ENCODE results near the gene MT1A.
"Not testable (repeated sequence)": the region's sequence is repeated elsewhere in the genome, so short reads cannot be mapped to it uniquely, and the experiment has no call there.

Gene MT1A

DNA sequence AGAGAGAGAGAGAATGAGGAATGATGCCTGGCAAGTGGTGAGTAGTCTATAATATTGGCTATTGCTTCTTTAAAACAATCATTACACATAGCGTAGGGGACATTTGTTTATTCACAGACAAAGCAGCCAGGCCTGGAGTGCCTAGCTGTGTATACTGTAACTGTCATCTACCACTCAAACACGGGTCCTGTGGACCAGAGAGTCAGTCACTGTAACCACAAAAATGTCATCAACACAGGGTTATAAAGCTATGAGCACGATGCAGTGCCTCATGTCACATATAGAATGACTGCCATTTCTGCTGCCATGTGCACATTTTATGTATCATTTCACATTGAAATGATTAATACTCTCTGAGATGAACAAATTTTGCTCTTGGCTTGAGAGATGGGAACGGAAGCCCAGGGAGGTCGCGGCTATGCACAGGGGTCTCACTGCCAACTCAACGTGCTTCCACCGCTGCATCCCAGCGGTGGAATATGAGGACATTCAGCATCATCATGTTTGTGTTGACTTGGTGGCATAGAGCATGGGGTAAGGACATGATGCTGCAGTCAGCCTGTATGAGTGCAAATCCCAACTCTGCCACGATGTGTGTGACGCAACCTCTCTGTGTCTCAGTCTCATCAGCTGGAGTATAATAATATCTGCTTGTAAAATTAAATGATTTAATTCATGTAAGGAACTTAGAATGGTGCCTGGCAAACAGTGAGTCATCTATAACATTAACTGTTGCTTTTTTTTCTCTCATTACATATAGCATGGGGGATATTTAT lies 34.5 kb downstream of the MT1A start:
- TF ChIP-seq POLR2A (IDR thresholded peaks at IDR 0.05; ENCODE audit: extremely low read depth, insufficient read length) (no peak), MYC (IDR thresholded peaks at IDR 0.05; ENCODE audit: low read depth, low read length) (no peak)
- TF ChIP-seq, protein P1, sequence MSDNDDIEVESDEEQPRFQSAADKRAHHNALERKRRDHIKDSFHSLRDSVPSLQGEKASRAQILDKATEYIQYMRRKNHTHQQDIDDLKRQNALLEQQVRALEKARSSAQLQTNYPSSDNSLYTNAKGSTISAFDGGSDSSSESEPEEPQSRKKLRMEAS (IDR thresholded peaks at IDR 0.05; ENCODE audit: low read depth, low read length), result no peak
- TF ChIP-seq, protein P2, sequence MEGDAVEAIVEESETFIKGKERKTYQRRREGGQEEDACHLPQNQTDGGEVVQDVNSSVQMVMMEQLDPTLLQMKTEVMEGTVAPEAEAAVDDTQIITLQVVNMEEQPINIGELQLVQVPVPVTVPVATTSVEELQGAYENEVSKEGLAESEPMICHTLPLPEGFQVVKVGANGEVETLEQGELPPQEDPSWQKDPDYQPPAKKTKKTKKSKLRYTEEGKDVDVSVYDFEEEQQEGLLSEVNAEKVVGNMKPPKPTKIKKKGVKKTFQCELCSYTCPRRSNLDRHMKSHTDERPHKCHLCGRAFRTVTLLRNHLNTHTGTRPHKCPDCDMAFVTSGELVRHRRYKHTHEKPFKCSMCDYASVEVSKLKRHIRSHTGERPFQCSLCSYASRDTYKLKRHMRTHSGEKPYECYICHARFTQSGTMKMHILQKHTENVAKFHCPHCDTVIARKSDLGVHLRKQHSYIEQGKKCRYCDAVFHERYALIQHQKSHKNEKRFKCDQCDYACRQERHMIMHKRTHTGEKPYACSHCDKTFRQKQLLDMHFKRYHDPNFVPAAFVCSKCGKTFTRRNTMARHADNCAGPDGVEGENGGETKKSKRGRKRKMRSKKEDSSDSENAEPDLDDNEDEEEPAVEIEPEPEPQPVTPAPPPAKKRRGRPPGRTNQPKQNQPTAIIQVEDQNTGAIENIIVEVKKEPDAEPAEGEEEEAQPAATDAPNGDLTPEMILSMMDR (IDR thresholded peaks at IDR 0.05; ENCODE audit: low read depth, low read length), result no peak
- no peak overlapping the region for H3K4me3 ChIP-seq (ENCODE audit: low read depth, low read length)
- DNase-seq (ENCODE audit: low read depth), result peak; percentile 29

DNA sequence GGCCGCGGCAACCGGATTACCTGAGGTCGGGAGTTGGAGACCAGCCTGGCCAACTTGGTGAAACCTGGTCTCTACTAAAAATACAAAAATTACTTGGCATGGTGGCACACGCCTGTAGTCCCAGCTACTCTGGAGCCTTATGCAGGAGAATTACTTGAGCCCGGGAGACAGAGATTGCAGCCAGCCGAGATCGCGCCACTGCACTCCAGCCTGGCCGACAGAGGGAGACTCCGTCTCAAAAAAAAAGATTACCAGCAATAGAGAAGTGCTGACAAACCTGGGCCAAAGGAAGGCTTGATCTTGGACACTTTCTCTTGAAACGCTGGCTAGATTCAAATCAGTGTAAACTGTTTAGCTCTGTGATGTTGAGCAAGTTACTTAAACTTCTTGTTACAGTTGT lies 35.5 kb downstream of the MT1A start:
- no peak for DNase-seq (ENCODE audit: low read depth)
- H3K4me3 ChIP-seq (ENCODE audit: low read depth, low read length), result no peak overlapping the region
- TF ChIP-seq, protein P2 (IDR thresholded peaks at IDR 0.05; ENCODE audit: low read depth, low read length), result peak; percentile 16
- TF ChIP-seq POLR2A (IDR thresholded peaks at IDR 0.05; ENCODE audit: extremely low read depth, insufficient read length), result no peak

DNA sequence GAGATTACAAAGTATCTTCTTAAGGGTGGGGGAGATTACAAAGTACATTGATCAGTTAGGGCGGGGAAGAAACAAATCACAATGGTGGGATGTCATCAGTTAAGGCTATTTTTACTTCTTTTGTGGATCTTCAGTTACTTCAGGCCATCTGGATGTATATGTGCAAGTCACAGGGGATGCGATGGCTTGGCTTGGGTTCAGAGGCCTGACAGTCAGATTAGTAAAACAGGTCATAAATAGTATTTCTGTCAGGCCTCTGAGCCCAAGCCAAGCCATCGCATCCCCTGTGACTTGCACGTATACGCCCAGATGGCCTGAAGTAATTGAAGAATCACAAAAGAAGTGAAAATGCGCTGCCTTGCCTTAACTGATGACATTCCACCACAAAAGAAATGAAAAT lies 36.1 kb downstream of the MT1A start:
- DNase-seq (ENCODE audit: low read depth); H3K4me3 ChIP-seq (ENCODE audit: low read depth, low read length): not testable (repeated sequence)

DNA sequence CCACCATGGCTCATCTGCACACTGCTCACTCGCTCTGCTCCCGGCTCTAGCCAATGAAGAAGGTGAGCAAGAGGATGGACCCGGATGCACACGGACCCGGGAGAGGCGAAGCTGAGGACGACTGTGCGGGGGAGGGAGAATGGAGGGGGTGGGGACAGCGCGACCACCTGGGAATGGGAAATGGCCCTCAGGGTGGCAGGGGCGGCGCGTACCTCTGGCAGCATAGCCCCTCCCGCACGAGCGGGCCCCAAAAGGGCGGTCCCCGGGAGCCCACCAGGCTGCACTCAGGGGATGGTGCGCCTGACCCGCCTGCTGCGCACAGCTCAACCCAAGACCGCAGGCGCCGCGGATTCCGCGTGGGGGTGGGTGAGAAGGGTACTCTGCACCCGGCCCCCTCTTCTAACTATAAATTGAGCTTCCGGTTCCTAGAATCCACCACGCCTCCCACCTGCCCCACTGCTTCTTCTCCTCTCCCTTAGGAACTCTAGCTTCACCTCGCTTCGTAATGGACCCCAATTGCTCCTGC lies 37.3 kb downstream of the MT1A start:
- TF ChIP-seq, protein P2 (IDR thresholded peaks at IDR 0.05; ENCODE audit: low read depth, low read length), result no peak
- TF ChIP-seq, protein P1 (IDR thresholded peaks at IDR 0.05; ENCODE audit: low read depth, low read length), result no peak
- TF ChIP-seq POLR2A (IDR thresholded peaks at IDR 0.05; ENCODE audit: extremely low read depth, insufficient read length) (no peak), MYC (IDR thresholded peaks at IDR 0.05; ENCODE audit: low read depth, low read length) (no peak)
- DNase-seq (ENCODE audit: low read depth), result no peak
- no peak overlapping the region for H3K4me3 ChIP-seq (ENCODE audit: low read depth, low read length)

DNA sequence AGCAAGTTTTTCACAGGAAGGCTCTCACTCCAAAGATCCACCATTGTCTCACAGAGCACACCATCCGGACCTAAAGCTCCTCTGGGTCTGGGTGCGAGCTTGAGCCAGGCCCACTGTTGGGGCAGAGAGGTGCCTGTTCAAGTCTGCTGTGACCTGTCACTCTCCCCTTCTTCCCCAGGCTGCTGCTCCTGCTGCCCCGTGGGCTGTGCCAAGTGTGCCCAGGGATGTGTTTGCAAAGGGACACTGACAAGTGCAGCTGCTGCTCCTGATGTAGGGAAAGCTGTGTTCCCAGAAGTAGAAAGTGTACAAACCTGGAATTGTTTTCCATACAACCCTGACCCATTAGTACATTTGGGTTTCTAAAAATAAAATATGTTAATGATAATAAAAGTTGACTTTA lies 39.0 kb downstream of the MT1A start:
- TF ChIP-seq, protein P1 (IDR thresholded peaks at IDR 0.05; ENCODE audit: low read depth, low read length), result no peak
- TF ChIP-seq POLR2A (IDR thresholded peaks at IDR 0.05; ENCODE audit: extremely low read depth, insufficient read length), result no peak
- TF ChIP-seq, protein P2 (IDR thresholded peaks at IDR 0.05; ENCODE audit: low read depth, low read length), result no peak
- no peak for TF ChIP-seq MYC (IDR thresholded peaks at IDR 0.05; ENCODE audit: low read depth, low read length)
- no peak overlapping the region for H3K4me3 ChIP-seq (ENCODE audit: low read depth, low read length)
- no peak for DNase-seq (ENCODE audit: low read depth)

DNA sequence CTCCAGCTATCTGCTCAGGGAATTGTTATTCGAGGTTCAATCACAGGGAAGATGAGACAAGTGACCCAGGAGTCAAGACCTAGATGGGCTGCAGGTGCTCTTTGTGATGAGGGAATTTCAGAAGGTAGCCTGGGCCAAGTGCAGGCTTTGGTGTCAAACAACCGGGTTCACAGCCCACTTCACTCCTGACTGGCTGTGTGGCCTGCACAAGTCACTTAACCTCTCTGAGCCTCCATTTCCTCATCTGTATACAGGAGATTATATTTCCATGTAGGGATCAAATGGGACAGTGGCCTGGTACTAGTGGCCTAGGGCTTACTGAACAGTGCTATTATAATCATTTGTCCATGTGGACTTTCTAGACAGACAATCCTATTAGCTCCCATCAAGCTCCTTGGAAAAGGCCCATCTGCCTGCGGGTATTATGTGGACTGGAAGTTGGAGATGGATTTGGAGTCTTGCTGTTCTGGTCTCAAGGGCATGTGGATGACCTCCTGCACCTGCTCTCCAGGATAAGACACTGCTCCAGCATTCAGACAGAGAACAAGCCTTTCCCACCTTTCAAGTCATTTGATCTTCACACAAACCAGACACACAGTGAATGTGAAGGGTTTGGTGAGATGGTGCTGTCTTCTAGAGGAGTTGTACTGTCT lies 40.7 kb downstream of the MT1A start:
- no peak overlapping the region for H3K4me3 ChIP-seq (ENCODE audit: low read depth, low read length)
- no peak for DNase-seq (ENCODE audit: low read depth)
- TF ChIP-seq POLR2A (IDR thresholded peaks at IDR 0.05; ENCODE audit: extremely low read depth, insufficient read length), result no peak
- TF ChIP-seq, protein P2 (IDR thresholded peaks at IDR 0.05; ENCODE audit: low read depth, low read length), result no peak
- no peak for TF ChIP-seq MYC (IDR thresholded peaks at IDR 0.05; ENCODE audit: low read depth, low read length)
- TF ChIP-seq, protein P1 (IDR thresholded peaks at IDR 0.05; ENCODE audit: low read depth, low read length), result no peak
